OCI-M2 (cell line): ENCODE measurements around the gene RAB11FIP5.

Experiments
- DNase-seq: peaks from one replicate; lab custom pipeline; 2025; ENCODE audit not compliant: unreplicated experiment; lab: John Stamatoyannopoulos, UW

The RAB11FIP5 gene

GRCh38 chr2:73085691-73086090 is 27.1 kb downstream of the RAB11FIP5 start:
- peak; percentile 9 for DNase-seq

- DNase-seq = no peak
Observed at GRCh38 chr2:73084971-73085370, 27.8 kb downstream of the RAB11FIP5 start.

GRCh38 chr2:73083886-73084800 is 28.6 kb downstream of the RAB11FIP5 start:
- no peak for DNase-seq

GRCh38 chr2:73082523-73083410 is 30.0 kb downstream of the RAB11FIP5 start:
- no peak for DNase-seq

GRCh38 chr2:73081181-73081671 is 31.5 kb downstream of the RAB11FIP5 start:
- no peak for DNase-seq

GRCh38 chr2:73080321-73081131 is 32.2 kb downstream of the RAB11FIP5 start:
- DNase-seq = no peak

- DNase-seq = no peak
Observed at GRCh38 chr2:73079636-73080035, 33.1 kb downstream of the RAB11FIP5 start.

GRCh38 chr2:73078457-73079411 is 34.0 kb downstream of the RAB11FIP5 start:
- DNase-seq = no peak

- no peak for DNase-seq
Observed at GRCh38 chr2:73077424-73077795, 35.3 kb downstream of the RAB11FIP5 start.

- DNase-seq = no peak
Observed at GRCh38 chr2:73076701-73077423, 35.9 kb downstream of the RAB11FIP5 start.

GRCh38 chr2:73075477-73076373 is 37.0 kb downstream of the RAB11FIP5 start:
- DNase-seq = no peak

- no peak for DNase-seq
Observed at GRCh38 chr2:73074110-73075069, 38.4 kb downstream of the RAB11FIP5 start.

- DNase-seq = no peak
Observed at GRCh38 chr2:73072416-73072815, 40.3 kb downstream of the RAB11FIP5 start.

GRCh38 chr2:73072129-73072395 is 40.7 kb downstream of the RAB11FIP5 start:
- no peak for DNase-seq

- DNase-seq = peak; percentile 81
Observed at GRCh38 chr2:73071360-73072128, 41.2 kb downstream of the RAB11FIP5 start, which contains the start of gene SFXN5. Gene SFXN5, minus strand, starts transcription at chr2:73071712. Its CDS starts 7 bp downstream, at chr2:73071705.

- no peak for DNase-seq
Observed at GRCh38 chr2:73070643-73071359, 41.9 kb downstream of the RAB11FIP5 start.
